Astrocyte (in vitro differentiated cells and primary cell): ENCODE data around the gene PRRX1. TPM values are rescaled to one million over a fixed set of nuclear protein-coding genes. Genes with fewer than 3 reads are reported as not detected.

Source experiments
- DNase-seq: peaks from one replicate; pipeline ENCODE4 v3.0.0-alpha.2; 2010; ENCODE audit warnings: low read depth
- FAIRE-seq: peaks from 2 replicates; lab custom pipeline; 2011; peaks lifted over from hg19 to GRCh38; lab: Jason Lieb, UNC
- H2AFZ ChIP-seq: 2 replicates; pipeline ENCODE4 v1.6.0; 2012; ENCODE audit warnings: low read depth, low read length, inconsistent platforms
- H3K27ac ChIP-seq: 2 replicates; pipeline ENCODE4 v1.5.1; 2011; ENCODE audit warnings: low read depth, low read length, inconsistent platforms
- H3K27me3 ChIP-seq: 2 replicates; pipeline ENCODE4 v1.6.0; 2011; ENCODE audit warnings: low read length, inconsistent platforms; ENCODE audit not compliant: insufficient read depth
- H3K36me3 ChIP-seq: 2 replicates; pipeline ENCODE4 v1.5.1; 2011; ENCODE audit warnings: low read length, inconsistent platforms; ENCODE audit not compliant: insufficient read depth
- H3K4me1 ChIP-seq: 2 replicates; pipeline ENCODE4 v1.5.1; 2011; ENCODE audit warnings: low read length, inconsistent platforms; ENCODE audit not compliant: insufficient read depth
- H3K4me2 ChIP-seq: 2 replicates; pipeline ENCODE4 v1.6.0; 2012; ENCODE audit warnings: low read length, inconsistent platforms
- H3K4me3 ChIP-seq: 2 replicates; pipeline ENCODE4 v1.5.1; 2011; ENCODE audit warnings: low read depth, mild to moderate bottlenecking, low read length, inconsistent platforms; ENCODE audit not compliant: insufficient read depth
- H3K79me2 ChIP-seq: 2 replicates; pipeline ENCODE4 v1.6.0; 2012; ENCODE audit warnings: mild to moderate bottlenecking, low read length, inconsistent platforms; ENCODE audit not compliant: insufficient read depth
- H3K9ac ChIP-seq: 2 replicates; pipeline ENCODE4 v1.6.0; 2012; ENCODE audit warnings: mild to moderate bottlenecking, low read length, inconsistent platforms
- H3K9me3 ChIP-seq: 2 replicates; pipeline ENCODE4 v1.5.1; 2012; ENCODE audit warnings: low read depth, mild to moderate bottlenecking, low read length, inconsistent platforms; ENCODE audit not compliant: insufficient read depth
- H4K20me1 ChIP-seq: 2 replicates; pipeline ENCODE4 v1.6.0; 2012; ENCODE audit warnings: low read length, inconsistent platforms; ENCODE audit not compliant: insufficient read depth
- H3K27ac Mint-ChIP-seq: one replicate; pipeline ENCODE4 v1.8.0; 2021; ENCODE audit warnings: mild to moderate bottlenecking, mixed read lengths; ENCODE audit not compliant: unreplicated experiment
- H3K27me3 Mint-ChIP-seq: one replicate; pipeline ENCODE4 v1.8.0; 2021; ENCODE audit warnings: low read depth, mixed read lengths; ENCODE audit not compliant: unreplicated experiment
- H3K36me3 Mint-ChIP-seq: one replicate; pipeline ENCODE4 v1.8.0; 2021; ENCODE audit warnings: low read depth, mixed read lengths; ENCODE audit not compliant: unreplicated experiment
- H3K4me1 Mint-ChIP-seq: one replicate; pipeline ENCODE4 v1.8.0; 2021; ENCODE audit warnings: low read depth, mixed read lengths; ENCODE audit not compliant: unreplicated experiment
- H3K4me3 Mint-ChIP-seq: one replicate; pipeline ENCODE4 v1.8.0; 2021; ENCODE audit warnings: mild to moderate bottlenecking, moderate library complexity, mixed read lengths; ENCODE audit not compliant: unreplicated experiment
- H3K9me3 Mint-ChIP-seq: one replicate; pipeline ENCODE4 v1.8.0; 2021; ENCODE audit warnings: mild to moderate bottlenecking, mixed read lengths; ENCODE audit not compliant: unreplicated experiment
- EZH2 ChIP-seq: IDR thresholded peaks from 2 replicates; pipeline ENCODE4 v1.6.1; 2012; ENCODE audit warnings: mild to moderate bottlenecking, low read length, inconsistent platforms; ENCODE audit not compliant: insufficient read depth
- total RNA-seq: library from RNA; stranded (reverse); gene quantifications from 2 replicates; pipeline ENCODE4 v1.2.1, GENCODE V29; 2021
- TF ChIP-seq, protein P1 (sequence below): IDR thresholded peaks from 2 replicates; pipeline ENCODE4 v1.5.1; 2011; ENCODE audit warnings: low read depth, mild to moderate bottlenecking, inconsistent platforms, low read length, moderate library complexity; ENCODE audit not compliant: insufficient read depth

PRRX1 gene
- total RNA-seq, 1 donor from 2014 or later: 1.3 TPM

DNA sequence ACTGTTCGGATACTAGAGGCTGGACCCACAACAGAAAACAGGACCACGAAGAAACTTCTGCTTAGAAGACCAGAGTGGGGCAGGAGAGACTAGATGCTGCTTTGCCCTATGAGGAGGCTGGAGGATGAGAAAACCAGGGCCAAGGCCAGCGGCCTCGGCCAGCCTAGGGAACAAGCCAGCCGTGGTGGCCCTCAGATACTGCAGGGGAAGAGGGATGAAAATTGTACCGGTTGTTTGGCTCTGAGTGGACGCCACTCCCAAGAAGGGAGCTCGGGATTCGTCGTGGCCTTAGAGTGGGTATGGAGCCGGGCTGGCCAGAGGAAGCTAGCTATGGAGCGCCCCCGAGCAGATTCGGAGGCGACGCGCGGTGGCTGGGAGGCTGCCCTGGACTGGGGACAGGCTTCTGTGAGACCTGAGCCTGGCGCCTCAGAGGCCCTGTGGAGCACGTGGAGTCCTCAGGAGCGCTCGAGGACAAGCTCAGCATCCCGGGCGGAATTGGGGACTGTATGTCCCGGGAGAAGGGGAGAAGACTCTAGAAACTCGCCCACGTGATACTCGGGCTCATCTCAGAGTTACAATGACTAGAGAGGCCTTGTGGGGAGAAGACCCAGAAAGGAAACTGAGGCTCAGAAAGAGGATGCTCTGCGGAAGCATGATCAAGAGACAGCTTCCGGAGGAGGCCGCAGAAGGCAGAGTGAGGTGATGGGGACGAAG lies 2.8 kb downstream of the PRRX1 start:
- TF ChIP-seq EZH2: no peak
- TF ChIP-seq, protein P1, sequence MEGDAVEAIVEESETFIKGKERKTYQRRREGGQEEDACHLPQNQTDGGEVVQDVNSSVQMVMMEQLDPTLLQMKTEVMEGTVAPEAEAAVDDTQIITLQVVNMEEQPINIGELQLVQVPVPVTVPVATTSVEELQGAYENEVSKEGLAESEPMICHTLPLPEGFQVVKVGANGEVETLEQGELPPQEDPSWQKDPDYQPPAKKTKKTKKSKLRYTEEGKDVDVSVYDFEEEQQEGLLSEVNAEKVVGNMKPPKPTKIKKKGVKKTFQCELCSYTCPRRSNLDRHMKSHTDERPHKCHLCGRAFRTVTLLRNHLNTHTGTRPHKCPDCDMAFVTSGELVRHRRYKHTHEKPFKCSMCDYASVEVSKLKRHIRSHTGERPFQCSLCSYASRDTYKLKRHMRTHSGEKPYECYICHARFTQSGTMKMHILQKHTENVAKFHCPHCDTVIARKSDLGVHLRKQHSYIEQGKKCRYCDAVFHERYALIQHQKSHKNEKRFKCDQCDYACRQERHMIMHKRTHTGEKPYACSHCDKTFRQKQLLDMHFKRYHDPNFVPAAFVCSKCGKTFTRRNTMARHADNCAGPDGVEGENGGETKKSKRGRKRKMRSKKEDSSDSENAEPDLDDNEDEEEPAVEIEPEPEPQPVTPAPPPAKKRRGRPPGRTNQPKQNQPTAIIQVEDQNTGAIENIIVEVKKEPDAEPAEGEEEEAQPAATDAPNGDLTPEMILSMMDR: no peak
- Histone ChIP-seq H3K4me1 (peaks cover 43% of the 10 kb centered on the region), H3K9ac (peak overlapping the region; percentile 98), H4K20me1 (peaks cover 3% of the 10 kb centered on the region), H3K79me2 (peaks cover 88% of the 10 kb centered on the region), H3K36me3 (no peaks in the 10 kb centered on the region), H3K27ac (peak overlapping the region; percentile 61), H3K9me3 (no peaks in the 10 kb centered on the region), H3K4me2 (peak overlapping the region; percentile 90), H3K27me3 (no peaks in the 10 kb centered on the region), H2AFZ (no peak overlapping the region), H3K4me3 (peak overlapping the region; percentile 91)
- peaks cover 31% of the 10 kb centered on the region for H3K9me3 Mint-ChIP-seq
- no peak overlapping the region for H3K4me3 Mint-ChIP-seq
- peaks cover 99% of the 10 kb centered on the region for H3K27me3 Mint-ChIP-seq
- H3K36me3 Mint-ChIP-seq: no peaks in the 10 kb centered on the region
- H3K27ac Mint-ChIP-seq: peak overlapping the region; percentile 34
- FAIRE-seq (no peak), DNase-seq (no peak)
- peaks cover 4% of the 10 kb centered on the region for H3K4me1 Mint-ChIP-seq

DNA sequence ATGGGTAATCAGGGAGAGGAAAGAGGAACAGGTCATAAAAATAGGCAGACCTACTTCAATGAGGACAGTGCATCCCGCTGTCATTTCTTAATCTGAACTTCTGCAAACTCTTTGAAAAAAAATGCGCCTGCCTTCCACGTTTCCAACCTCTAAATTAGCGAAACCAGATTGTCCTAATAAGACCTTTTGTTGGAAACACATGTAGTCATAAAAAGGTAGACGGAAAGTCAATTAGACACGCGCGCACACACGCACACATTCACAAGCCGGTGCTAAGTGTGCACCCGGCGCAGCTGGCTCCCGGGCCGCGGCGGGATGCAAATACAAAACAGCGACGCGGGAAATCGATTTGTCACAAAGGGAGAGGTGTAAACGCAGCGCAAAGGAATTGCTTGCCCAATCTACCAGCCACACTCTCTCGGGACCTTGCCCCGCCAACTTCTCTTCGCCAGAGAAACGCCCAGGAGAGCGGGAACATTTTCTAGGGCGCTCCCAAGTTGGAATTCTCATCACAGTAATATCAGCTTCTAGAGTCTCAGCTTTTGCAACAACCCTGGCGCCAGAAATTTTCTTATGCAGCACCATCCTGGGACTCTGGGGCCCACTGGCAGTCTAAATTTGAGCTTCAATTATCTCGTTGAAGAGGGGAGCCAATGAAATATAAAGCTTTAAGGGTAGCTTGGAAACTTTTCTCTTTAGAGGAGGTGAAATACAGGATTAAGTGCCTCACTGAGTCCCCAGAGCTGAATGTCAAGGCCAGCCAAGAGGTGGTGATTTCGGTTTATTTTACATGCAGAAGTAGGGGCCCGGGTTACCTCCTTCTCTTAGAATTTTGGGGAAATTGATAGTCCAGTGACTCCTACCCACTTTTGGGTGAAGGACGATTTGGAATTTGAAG lies 4.5 kb downstream of the PRRX1 start:
- Histone ChIP-seq H3K36me3 (no peaks in the 10 kb centered on the region), H3K9me3 (no peaks in the 10 kb centered on the region), H2AFZ (peak overlapping the region; percentile 21), H4K20me1 (peaks cover 7% of the 10 kb centered on the region), H3K9ac (peak overlapping the region; percentile 98), H3K4me3 (peak overlapping the region; percentile 45), H3K27me3 (no peaks in the 10 kb centered on the region), H3K79me2 (peaks cover 100% of the 10 kb centered on the region), H3K27ac (peak overlapping the region; percentile 61), H3K4me1 (peaks cover 32% of the 10 kb centered on the region), H3K4me2 (peak overlapping the region; percentile 90)
- peaks cover 31% of the 10 kb centered on the region for H3K9me3 Mint-ChIP-seq
- H3K4me3 Mint-ChIP-seq: peak overlapping the region; percentile 72
- H3K4me1 Mint-ChIP-seq: peaks cover 4% of the 10 kb centered on the region
- DNase-seq (no peak), FAIRE-seq (no peak)
- no peak for TF ChIP-seq EZH2
- TF ChIP-seq, protein P1: no peak
- peaks cover 99% of the 10 kb centered on the region for H3K27me3 Mint-ChIP-seq
- H3K36me3 Mint-ChIP-seq: no peaks in the 10 kb centered on the region
- H3K27ac Mint-ChIP-seq: no peak overlapping the region
